H1 (cell line): Measurements from ENCODE around the gene CALCOCO2. TPM values are rescaled to one million over a fixed set of nuclear protein-coding genes. Genes with fewer than 3 reads are reported as not detected.

Experiments
- CTCF ChIA-PET: fragments of 300-600 bp; sonication (Branson Sonifier 250); formaldehyde crosslinking; loops from one replicate; lab custom pipeline; 2021; ENCODE audit not compliant: partially characterized antibody; lab: Charles Lee
- POLR2A ChIA-PET: fragments of 300-600 bp; sonication (Branson Sonifier 250); formaldehyde crosslinking; loops from one replicate; lab custom pipeline; 2021; ENCODE audit warnings: inconsistent platforms; ENCODE audit not compliant: partially characterized antibody; lab: Charles Lee
- DNase-seq, 2 experiments: peaks; one replicate each; pipeline versions ENCODE4 v3.0.0 to v3.0.0-alpha.2; 2010 to 2022; ENCODE audit warnings: low spot score in 2 of 2, low read depth in 1 of 2, mixed read lengths in 1 of 2
- FAIRE-seq: peaks from 2 replicates; lab custom pipeline; 2011; peaks lifted over from hg19 to GRCh38; lab: Jason Lieb, UNC
- H2AFZ ChIP-seq: 2 replicates; pipeline ENCODE4 v1.8.1; 2012; ENCODE audit warnings: low read length, inconsistent platforms
- H2AK5ac ChIP-seq: 2 replicates; pipeline ENCODE4 v1.6.1; 2013; ENCODE audit warnings: low read depth, low read length
- H2BK120ac ChIP-seq: replicated peaks from 2 replicates; pipeline ENCODE3; 2013; ENCODE audit warnings: low read depth, low read length, inconsistent platforms
- H2BK12ac ChIP-seq: 2 replicates; pipeline ENCODE4 v1.6.1; 2013; ENCODE audit warnings: low read depth, low read length
- H2BK15ac ChIP-seq: 2 replicates; pipeline ENCODE4 v1.6.1; 2013; ENCODE audit warnings: low read length
- H2BK20ac ChIP-seq: 2 replicates; pipeline ENCODE4 v1.6.1; 2013; ENCODE audit warnings: low read length
- H2BK5ac ChIP-seq: 2 replicates; pipeline ENCODE4 v1.6.1; 2013; ENCODE audit warnings: low read depth, low read length
- H3K14ac ChIP-seq: 2 replicates; pipeline ENCODE4 v1.6.1; 2013; ENCODE audit warnings: inconsistent platforms; ENCODE audit not compliant: insufficient read length
- H3K18ac ChIP-seq: 2 replicates; pipeline ENCODE4 v1.6.1; 2013; ENCODE audit warnings: low read length; ENCODE audit errors: extremely low read depth
- H3K23ac ChIP-seq: 2 replicates; pipeline ENCODE4 v1.6.1; 2013; ENCODE audit warnings: inconsistent platforms; ENCODE audit not compliant: insufficient read length
- H3K23me2 ChIP-seq: 2 replicates; pipeline ENCODE4 v1.6.1; 2013; ENCODE audit warnings: low read depth, low read length
- H3K27ac ChIP-seq: 2 replicates; pipeline ENCODE4 v1.6.1; 2011; ENCODE audit warnings: low read depth, low read length, inconsistent platforms
- H3K27me3 ChIP-seq, 4 experiments: replicated peaks in 1 of 4; 1 replicate in 1 of 4; 2 replicates in 3 of 4; pipeline versions ENCODE4 v1.6.1 to v1.8.1; 2011 to 2013; ENCODE audit warnings: low read length in 3 of 4, mild to moderate bottlenecking in 3 of 4, inconsistent platforms in 2 of 4, mixed read lengths in 2 of 4, moderate library complexity in 1 of 4; ENCODE audit not compliant: control insufficient read depth in 3 of 4, insufficient read depth in 3 of 4; ENCODE audit errors: extremely low read depth in 1 of 4
- H3K36me3 ChIP-seq, 4 experiments: 2 replicates each; pipeline versions ENCODE4 v1.6.1 to v1.8.1; 2011 to 2013; ENCODE audit warnings: mild to moderate bottlenecking in 4 of 4, low read length in 3 of 4, moderate library complexity in 2 of 4, control low read depth in 1 of 4, inconsistent platforms in 1 of 4; ENCODE audit not compliant: insufficient read depth in 4 of 4, control insufficient read depth in 2 of 4
- H3K4ac ChIP-seq: replicated peaks from 2 replicates; pipeline ENCODE3; 2013; ENCODE audit warnings: low read length, low read depth, mixed read lengths, inconsistent platforms; ENCODE audit not compliant: insufficient read length
- H3K4me1 ChIP-seq, 4 experiments: replicated peaks in 1 of 4; 1 replicate in 1 of 4; 2 replicates in 3 of 4; pipeline versions ENCODE4 v1.6.1 to v1.8.1; 2011 to 2013; ENCODE audit warnings: low read length in 3 of 4, inconsistent platforms in 2 of 4, mixed read lengths in 1 of 4; ENCODE audit not compliant: insufficient read depth in 4 of 4, control insufficient read depth in 3 of 4
- H3K4me2 ChIP-seq, 2 experiments: 2 replicates each; pipeline versions ENCODE4 v1.6.1 to v1.8.1; 2011 to 2013; ENCODE audit warnings: low read depth in 2 of 2, low read length in 2 of 2, control low read depth in 1 of 2, inconsistent platforms in 1 of 2, mild to moderate bottlenecking in 1 of 2; ENCODE audit not compliant: insufficient read depth in 1 of 2
- H3K4me3 ChIP-seq, 4 experiments: fragments of 200-600, 300-600 bp in 1 of 4; sonication (generic), shearing (Covaris generic), sonication (Bioruptor Twin) in 1 of 4; 2 replicates each; pipeline versions ENCODE4 v1.5.1 to v1.8.1; 2011 to 2016; ENCODE audit warnings: low read length in 4 of 4, low read depth in 3 of 4, control low read depth in 2 of 4, inconsistent platforms in 2 of 4, mild to moderate bottlenecking in 2 of 4, mixed read lengths in 1 of 4, moderate library complexity in 1 of 4; ENCODE audit not compliant: insufficient read depth in 2 of 4; ENCODE audit errors: extremely low read depth in 1 of 4
- H3K56ac ChIP-seq: replicated peaks from 2 replicates; pipeline ENCODE3; 2013; ENCODE audit warnings: low read depth, mild to moderate bottlenecking, mixed read lengths, low read length, inconsistent platforms; ENCODE audit not compliant: insufficient read length
- H3K79me1 ChIP-seq: 2 replicates; pipeline ENCODE4 v1.6.1; 2013; ENCODE audit warnings: low read depth, low read length, control low read depth
- H3K79me2 ChIP-seq, 2 experiments: 2 replicates each; pipeline versions ENCODE4 v1.6.1 to v1.8.1; 2012 to 2013; ENCODE audit warnings: low read length in 2 of 2, mild to moderate bottlenecking in 2 of 2, inconsistent platforms in 1 of 2; ENCODE audit not compliant: insufficient read depth in 2 of 2, control insufficient read depth in 1 of 2
- H3K9ac ChIP-seq, 4 experiments: replicated peaks in 1 of 4; 1 replicate in 1 of 4; 2 replicates in 3 of 4; pipeline versions ENCODE4 v1.6.1 to v1.8.1; 2011 to 2013; ENCODE audit warnings: low read depth in 3 of 4, low read length in 3 of 4, control low read depth in 2 of 4, mild to moderate bottlenecking in 2 of 4, moderate library complexity in 2 of 4, inconsistent platforms in 1 of 4; ENCODE audit errors: extremely low read depth in 1 of 4
- H3K9me3 ChIP-seq, 2 experiments: 2 replicates each; pipeline versions ENCODE4 v1.6.1 to v1.8.1; 2012 to 2013; ENCODE audit warnings: mild to moderate bottlenecking in 2 of 2, moderate library complexity in 2 of 2, control low read depth in 1 of 2, inconsistent platforms in 1 of 2, low read depth in 1 of 2, low read length in 1 of 2, mixed read lengths in 1 of 2; ENCODE audit not compliant: insufficient read depth in 2 of 2
- H4K20me1 ChIP-seq, 2 experiments: replicated peaks in 1 of 2; 2 replicates each; pipeline versions ENCODE3 to v1.8.1; 2011 to 2013; ENCODE audit warnings: inconsistent platforms in 2 of 2, low read length in 2 of 2, mild to moderate bottlenecking in 1 of 2; ENCODE audit not compliant: insufficient read depth in 2 of 2, control insufficient read depth in 1 of 2
- H4K5ac ChIP-seq: 2 replicates; pipeline ENCODE4 v1.6.1; 2013; ENCODE audit warnings: low read length, low read depth, mixed read lengths, inconsistent platforms; ENCODE audit not compliant: insufficient read length
- H4K8ac ChIP-seq: 2 replicates; pipeline ENCODE4 v1.8.0; 2013; ENCODE audit warnings: mild to moderate bottlenecking, moderate library complexity, low read length, inconsistent platforms; ENCODE audit not compliant: insufficient read depth; ENCODE audit errors: extremely low read depth
- H4K91ac ChIP-seq: replicated peaks from 2 replicates; pipeline ENCODE3; 2013; ENCODE audit warnings: low read length, mixed read lengths, inconsistent platforms; ENCODE audit not compliant: insufficient read length
- ASH2L ChIP-seq: fragments of 200-600, 300-600 bp; sonication (generic); IDR thresholded peaks from one replicate; pipeline ENCODE4 v1.7.1; 2017; ENCODE audit warnings: low read length
- BACH1 ChIP-seq: IDR thresholded peaks from 2 replicates; pipeline ENCODE4 v1.6.1; 2012; ENCODE audit warnings: low read length, improper control_type of control experiment
- CHD2 ChIP-seq: IDR thresholded peaks from 2 replicates; pipeline ENCODE4 v1.6.1; 2012; ENCODE audit warnings: low read length, improper control_type of control experiment
- CTBP2 ChIP-seq: IDR thresholded peaks from 2 replicates; pipeline ENCODE4 v1.7.0; 2011; ENCODE audit warnings: borderline replicate concordance, mild to moderate bottlenecking, moderate library complexity, mixed read lengths, low read length; ENCODE audit not compliant: insufficient read depth, insufficient read length
- EZH2 ChIP-seq: fragments of 200-600 bp; sonication (generic); IDR thresholded peaks from 2 replicates; pipeline ENCODE4 v1.7.1; 2012; ENCODE audit warnings: low read depth, mild to moderate bottlenecking, moderate library complexity, low read length, inconsistent platforms; ENCODE audit not compliant: severe bottlenecking
- HDAC6 ChIP-seq: IDR thresholded peaks from one replicate; pipeline ENCODE4 v1.7.1; 2012; ENCODE audit warnings: low read depth, mild to moderate bottlenecking, inconsistent platforms, low read length, moderate library complexity
- JUN ChIP-seq: IDR thresholded peaks from 2 replicates; pipeline ENCODE4 v1.6.1; 2011; ENCODE audit warnings: low read depth, mild to moderate bottlenecking, improper control_type of control experiment, low read length
- NRF1 ChIP-seq: IDR thresholded peaks from 2 replicates; pipeline ENCODE4 v1.6.1; 2011; ENCODE audit warnings: mild to moderate bottlenecking, low read depth, low read length, improper control_type of control experiment
- SP2 ChIP-seq: IDR thresholded peaks from 2 replicates; pipeline ENCODE4 v1.6.1; 2012; ENCODE audit warnings: mild to moderate bottlenecking, low read length, inconsistent platforms
- SP4 ChIP-seq: IDR thresholded peaks from 2 replicates; pipeline ENCODE4 v1.6.1; 2012; ENCODE audit warnings: low read length, inconsistent platforms
- TAF7 ChIP-seq: optimal IDR thresholded peaks from 2 replicates; pipeline ENCODE3; 2011; ENCODE audit warnings: low read depth, mild to moderate bottlenecking, inconsistent platforms, low read length, moderate library complexity, borderline replicate concordance
- ZNF274 ChIP-seq: IDR thresholded peaks from 2 replicates; pipeline ENCODE4 v1.7.0; 2012; ENCODE audit warnings: low read length, borderline replicate concordance; ENCODE audit errors: extremely low read depth
- WGBS, 2 experiments: shearing (Covaris generic) in 1 of 2; methylation state at CpG; one replicate each; pipeline versions ENCODE4 v1.1.6 to v1.1.7; 2013 to 2015; ENCODE audit warnings: low lambda C conversion rate in 2 of 2, mixed read lengths in 2 of 2, inconsistent platforms in 1 of 2, low coverage in 1 of 2, missing lambda C conversion rate in 1 of 2; ENCODE audit not compliant: insufficient replicate concordance in 2 of 2, insufficient coverage in 1 of 2, insufficient read length in 1 of 2; ENCODE audit errors: extremely low coverage in 1 of 2, missing lambda C conversion rate in 1 of 2; 5-methylcytosine and 5-hydroxymethylcytosine counted together
- polyA plus RNA-seq, 7 experiments: library from polyadenylated mRNA; depleted of rRNA in 3 of 7; stranded (reverse) in 5 of 7; unstranded in 2 of 7; fragments of >200 nt in 5 of 7; fragments of 200-250 nt in 2 of 7; gene quantifications; 1 replicate in 5 of 7; 2 replicates in 1 of 7; 4 replicates in 1 of 7; pipeline versions ENCODE4 v1.2.1 to v1.2.3, GENCODE V29; 2011 to 2013; ENCODE audit warnings: missing spikeins in 2 of 7, mixed read lengths in 2 of 7
- total RNA-seq: library from RNA; stranded (reverse); fragmentation: NEBNext Ultra II Directional; extraction: Animal tissue kit (Norgen Biotek cat#: 25700); gene quantifications from 2 replicates; pipeline ENCODE4 v1.2.1, GENCODE V29; 2021
- TF ChIP-seq, protein P1 (sequence below): IDR thresholded peaks from 2 replicates; pipeline ENCODE4 v1.6.1; 2012; ENCODE audit warnings: inconsistent platforms

CALCOCO2 gene
- total and polyA plus RNA-seq, 2 of the 8 experiments (the other 6 are each of a cell fraction or from before 2014, with no cell fraction given): 12.1 to 31.8 TPM

DNA sequence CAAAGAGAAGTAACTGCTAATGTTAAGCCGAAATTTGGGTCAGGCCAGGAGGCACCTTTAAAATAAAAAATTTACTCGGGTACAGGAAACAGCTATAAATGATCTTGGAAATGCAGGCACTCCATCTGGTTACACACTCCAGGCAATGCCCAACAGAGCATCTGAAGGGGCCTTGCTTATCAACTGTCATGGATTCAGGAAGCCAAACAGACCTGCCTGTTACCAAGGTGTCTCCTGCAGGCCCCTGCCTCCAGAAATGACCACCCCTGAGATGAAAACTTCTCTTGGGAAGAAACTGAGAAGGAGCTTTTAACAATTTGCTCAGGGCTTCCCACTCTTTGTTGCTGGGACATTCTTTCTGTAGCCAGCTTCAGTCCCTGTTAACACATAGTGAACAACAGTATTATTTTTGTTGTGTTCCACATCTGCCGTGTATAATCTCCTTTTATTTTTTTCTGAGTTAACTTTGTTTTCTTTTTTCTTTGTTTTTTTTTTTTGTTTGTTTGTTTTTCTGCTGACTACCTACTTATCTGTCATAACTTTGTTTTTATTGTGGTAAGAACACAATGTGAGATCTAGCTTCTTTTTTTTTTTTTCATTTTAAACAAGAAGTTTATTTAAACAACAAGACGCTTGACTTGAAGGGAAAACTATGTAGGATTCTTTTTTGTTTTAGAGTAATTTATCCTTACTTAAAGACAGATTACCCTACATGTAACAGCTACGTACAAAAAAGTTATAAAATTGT lies 43.0 kb downstream of the CALCOCO2 start:
- no peak overlapping the region for H2BK20ac ChIP-seq
- H3K79me2 ChIP-seq: no peaks in the 10 kb centered on the region
- no peak overlapping the region for H3K18ac ChIP-seq
- FAIRE-seq (no peak), DNase-seq (no peak)
- WGBS, 2 experiments: 93% methylated on average over 5 of the region's 5 CpGs; no CpG with 5 or more reads in 1 of the 2 experiments
- H4K8ac ChIP-seq: no peak overlapping the region
- H2AK5ac ChIP-seq: no peak overlapping the region
- H2BK12ac ChIP-seq: no peak overlapping the region
- H2BK15ac ChIP-seq: no peak overlapping the region
- no peaks in the 10 kb centered on the region; the same call in 1 of the 2 replicates for H3K79me1 ChIP-seq
- no peak overlapping the region for H3K4me2 ChIP-seq
- no peak overlapping the region for H2BK5ac ChIP-seq
- H3K9me3 ChIP-seq: no peaks in the 10 kb centered on the region
- CTCF ChIA-PET: interaction anchor here (0.6 to 88.5 kb wide), 5 partner anchors 9 to 1440 kb away, joined by 5 to 2590 read pairs (median 8); partner anchors contain the start of genes ATP5MC1, CALCOCO2 and TTLL6
- H3K23me2 ChIP-seq: no peaks in the 10 kb centered on the region
- no peak overlapping the region for H2AFZ ChIP-seq
- no peak overlapping the region for H3K4me3 ChIP-seq
- H3K27me3 ChIP-seq: no peaks in the 10 kb centered on the region
- no peak overlapping the region for H3K9ac ChIP-seq
- POLR2A ChIA-PET: no interaction called here
- no peak overlapping the region for H4K91ac ChIP-seq
- no peak overlapping the region for H3K14ac ChIP-seq
- H3K4me1 ChIP-seq: no peaks in the 10 kb centered on the region
- no peak overlapping the region for H4K5ac ChIP-seq
- H3K27ac ChIP-seq: no peak overlapping the region
- no peak overlapping the region for H3K56ac ChIP-seq
- H3K36me3 ChIP-seq: no peaks in the 10 kb centered on the region
- H2BK120ac ChIP-seq: no peak overlapping the region
- no peaks in the 10 kb centered on the region for H4K20me1 ChIP-seq
- no peak overlapping the region for H3K4ac ChIP-seq
- H3K23ac ChIP-seq: no peak overlapping the region
- TF ChIP-seq BACH1 (no peak), HDAC6 (no peak), ZNF274 (no peak), TAF7 (no peak), SP4 (no peak), CHD2 (no peak), NRF1 (no peak), JUN (no peak), SP2 (no peak), EZH2 (no peak), CTBP2 (no peak), ASH2L (no peak)
- TF ChIP-seq, protein P1, sequence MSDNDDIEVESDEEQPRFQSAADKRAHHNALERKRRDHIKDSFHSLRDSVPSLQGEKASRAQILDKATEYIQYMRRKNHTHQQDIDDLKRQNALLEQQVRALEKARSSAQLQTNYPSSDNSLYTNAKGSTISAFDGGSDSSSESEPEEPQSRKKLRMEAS: no peak
